ENCODE results near the gene TOR1AIP1. TPM values are rescaled to one million over a fixed set of nuclear protein-coding genes. Genes with fewer than 3 reads are reported as not detected.
"Not testable (repeated sequence)": the region's sequence is repeated elsewhere in the genome, so short reads cannot be mapped to it uniquely, and the experiment has no call there.

TOR1AIP1 gene
- 52.4 and 53.7 TPM in 2 replicates for total RNA-seq (2022)
- Bru-seq, nascent RNA, result percentile 92 among the genes with signal in this experiment
- percentile 94 among the genes with signal in this experiment for BruChase-seq, experiment 1, labeled RNA remaining after a 6-hour chase
- BruChase-seq, experiment 2, labeled RNA remaining after a 2-hour chase, result percentile 89 among the genes with signal in this experiment
- long read RNA-seq, full-length matches to known transcripts, result 117 of 137 reads
- long read RNA-seq, partial matches to known transcripts, result 10 of 137 reads
- long read RNA-seq, other reads (novel, unspliced or antisense), result 10 of 137 reads

DNA sequence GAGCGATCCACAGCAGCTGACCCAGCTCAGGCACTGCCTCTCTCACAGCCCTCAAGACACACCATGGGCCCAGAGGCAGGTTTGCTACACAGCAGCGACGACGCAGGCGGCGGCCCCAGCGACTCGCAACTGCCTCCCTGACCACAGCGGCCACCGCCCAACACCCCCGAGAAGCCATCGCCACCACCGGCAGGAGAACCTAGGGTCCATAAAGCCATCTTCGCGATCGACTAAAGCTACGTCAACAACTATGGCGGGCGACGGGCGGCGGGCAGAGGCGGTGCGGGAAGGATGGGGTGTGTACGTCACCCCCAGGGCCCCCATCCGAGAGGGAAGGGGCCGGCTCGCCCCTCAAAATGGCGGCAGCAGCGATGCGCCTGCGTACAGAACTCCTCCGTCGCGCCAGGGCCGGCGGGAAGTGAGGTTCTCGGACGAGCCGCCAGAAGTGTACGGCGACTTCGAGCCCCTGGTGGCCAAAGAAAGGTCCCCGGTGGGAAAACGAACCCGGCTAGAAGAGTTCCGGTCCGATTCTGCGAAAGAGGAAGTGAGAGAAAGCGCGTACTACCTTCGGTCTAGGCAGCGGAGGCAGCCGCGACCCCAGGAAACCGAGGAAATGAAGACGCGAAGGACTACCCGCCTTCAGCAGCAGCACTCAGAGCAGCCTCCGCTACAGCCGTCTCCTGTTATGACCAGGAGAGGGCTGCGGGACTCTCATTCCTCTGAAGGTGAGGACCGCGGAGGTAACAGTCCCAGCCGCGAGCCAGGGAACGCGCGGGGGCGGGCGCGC lies at the start of gene TOR1AIP1:
TSS of gene TOR1AIP1 (plus strand) at position 33 of the 787 bp plus-strand sequence. CDS start at position 251, 218 bp downstream.
- CTCF ChIA-PET, result interaction anchor here (0.6 to 2.1 kb wide), 11 partner anchors 11 to 645 kb away, joined by 3 to 6 read pairs (median 3); no protein-coding TSS in a partner anchor
- Mint-ChIP-seq H3K4me1 (ENCODE audit: insufficient read depth, unreplicated experiment) (peaks cover 43% of the 10 kb centered on the region), H3K36me3 (ENCODE audit: insufficient read depth, unreplicated experiment) (peaks cover 32% of the 10 kb centered on the region), H3K4me3 (ENCODE audit: unreplicated experiment) (peak within 1 kb of the TSS; percentile 93), H3K9me3 (ENCODE audit: unreplicated experiment) (no peaks in the 10 kb centered on the region), H3K27ac (ENCODE audit: low read depth, unreplicated experiment) (peak within 1 kb of the TSS; percentile 100), H3K27me3 (ENCODE audit: insufficient read depth, unreplicated experiment) (no peaks in the 10 kb centered on the region)
- POLR2A ChIA-PET, result interaction anchor here (0.6 to 8.5 kb wide), 47 partner anchors 8 to 1288 kb away, joined by 3 to 108 read pairs (median 4); partner anchors contain the start of genes ACBD6, CEP350 and QSOX1
- intact Hi-C loops (cut with micrococcal nuclease), result loop anchor here (1.0 to 5.0 kb wide), 4 partner anchors 72 to 286 kb away; partner anchors contain the start of gene CEP350
- TSS peak; percentile 25 for BruUV-seq (replicated peaks)
- TF ChIP-seq CTCF (IDR thresholded peaks at IDR 0.05; ENCODE audit: unreplicated experiment), result peak; percentile 39
- DNase-seq (ENCODE audit: unreplicated experiment), result peak; percentile 99

DNA sequence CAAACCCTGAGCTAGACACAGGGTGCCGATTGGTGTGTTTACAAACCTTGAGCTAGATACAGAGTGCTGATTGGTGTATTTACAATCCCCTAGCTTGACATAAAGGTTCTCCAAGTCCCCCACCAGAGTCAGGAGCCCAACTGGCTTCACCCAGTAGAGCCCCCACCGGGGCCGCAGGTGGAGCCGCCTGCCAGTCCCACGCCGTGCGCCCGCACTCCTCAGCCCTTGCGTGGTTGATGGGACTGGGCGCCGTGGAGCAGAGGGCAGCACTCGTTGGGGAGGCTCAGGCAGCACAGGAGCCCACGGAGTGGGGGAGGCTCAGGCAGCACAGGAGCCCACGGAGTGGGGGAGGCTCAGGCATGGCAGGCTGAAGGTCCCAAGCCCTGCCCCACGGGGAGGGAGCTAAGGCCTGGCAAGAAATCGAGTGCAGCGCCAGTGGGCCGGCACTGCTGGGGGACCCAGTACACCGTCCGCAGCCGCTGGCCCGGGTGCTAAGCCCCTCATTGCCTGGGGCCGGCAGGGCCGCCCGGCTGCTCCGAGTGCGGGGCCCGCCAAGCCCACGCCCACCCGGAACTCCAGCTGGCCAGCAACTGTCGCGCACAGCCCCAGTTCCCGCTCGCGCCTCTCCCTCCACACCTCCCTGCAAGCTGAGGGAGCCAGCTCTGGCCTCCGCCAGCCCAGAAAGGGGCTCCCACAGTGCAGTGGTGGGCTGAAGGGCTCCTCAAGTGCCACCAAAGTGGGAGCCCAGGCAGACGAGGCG lies 45.2 kb upstream of the TOR1AIP1 start:
- peaks cover 43% of the 10 kb centered on the region for H3K36me3 Mint-ChIP-seq (ENCODE audit: insufficient read depth, unreplicated experiment)
- H3K4me3 Mint-ChIP-seq (ENCODE audit: unreplicated experiment), result not testable (repeated sequence)

DNA sequence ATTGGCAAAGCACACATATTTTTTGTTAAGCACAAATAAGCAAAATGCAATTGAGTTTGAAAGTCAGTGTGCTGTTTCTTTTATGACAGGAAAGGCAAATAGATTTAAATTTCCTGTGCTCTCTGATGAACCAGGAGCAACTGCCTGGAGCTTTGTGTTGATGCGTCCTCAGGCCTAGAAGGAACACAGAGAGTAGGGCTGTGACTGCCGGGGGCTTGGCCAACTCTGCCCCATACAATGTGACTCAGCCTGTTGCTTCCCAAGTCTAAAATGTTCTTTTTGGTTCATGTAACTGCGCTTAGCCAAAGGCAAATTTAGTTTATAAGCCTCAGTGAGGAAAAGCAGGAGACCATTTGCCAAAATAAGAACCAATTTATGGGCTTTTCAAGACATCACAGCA lies 42.0 kb upstream of the TOR1AIP1 start:
- no peaks in the 10 kb centered on the region for H3K9me3 Mint-ChIP-seq (ENCODE audit: unreplicated experiment)
- intact Hi-C loops (cut with micrococcal nuclease), result no loop called here
- DNase-seq (ENCODE audit: unreplicated experiment), result no peak
- no peaks in the 10 kb centered on the region for H3K27me3 Mint-ChIP-seq (ENCODE audit: insufficient read depth, unreplicated experiment)
- POLR2A ChIA-PET, result no interaction called here
- CTCF ChIA-PET, result interaction anchor here (0.9 to 8.6 kb wide), 3 partner anchors 25 to 589 kb away, joined by 4 to 51 read pairs (median 7); no protein-coding TSS in a partner anchor
- TF ChIP-seq CTCF (IDR thresholded peaks at IDR 0.05; ENCODE audit: unreplicated experiment), result no peak
- H3K4me3 Mint-ChIP-seq (ENCODE audit: unreplicated experiment), result no peak overlapping the region
- H3K4me1 Mint-ChIP-seq (ENCODE audit: insufficient read depth, unreplicated experiment), result no peaks in the 10 kb centered on the region
- no peak overlapping the region for H3K27ac Mint-ChIP-seq (ENCODE audit: low read depth, unreplicated experiment)
- BruUV-seq (replicated peaks), result no TSS peak
- H3K36me3 Mint-ChIP-seq (ENCODE audit: insufficient read depth, unreplicated experiment), result peaks cover 51% of the 10 kb centered on the region

More for the DNA sequence above, 45.2 kb upstream of the TOR1AIP1 start:
- BruUV-seq (replicated peaks); H3K27me3 Mint-ChIP-seq (ENCODE audit: insufficient read depth, unreplicated experiment); DNase-seq (ENCODE audit: unreplicated experiment); H3K9me3 Mint-ChIP-seq (ENCODE audit: unreplicated experiment); H3K27ac Mint-ChIP-seq (ENCODE audit: low read depth, unreplicated experiment); intact Hi-C loops (cut with micrococcal nuclease); H3K4me1 Mint-ChIP-seq (ENCODE audit: insufficient read depth, unreplicated experiment); POLR2A ChIA-PET: not testable (repeated sequence)
- CTCF ChIA-PET, result interaction anchor here (0.6 to 4.9 kb wide), 3 partner anchors 12 to 28 kb away, joined by 3 to 54 read pairs (median 3); no protein-coding TSS in a partner anchor

DNA sequence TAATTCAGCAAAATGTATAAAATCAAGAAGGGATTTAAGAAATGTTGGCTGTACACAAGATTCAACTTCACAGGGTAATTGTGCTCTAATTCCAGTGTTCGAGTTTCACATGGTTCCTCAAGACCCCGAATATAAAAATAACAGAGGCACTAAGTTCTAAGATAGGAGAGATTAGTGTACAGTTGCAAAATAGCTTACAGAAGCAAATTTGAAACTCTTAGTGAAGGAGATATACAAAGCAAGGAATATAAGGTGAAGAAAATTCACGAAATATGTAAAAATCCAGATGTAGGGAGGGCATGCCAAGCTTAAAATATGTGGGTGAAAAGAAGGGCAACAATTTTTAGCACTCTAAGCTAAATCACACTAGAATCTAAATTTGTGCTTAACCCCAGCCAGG lies 33.9 kb upstream of the TOR1AIP1 start:
- Mint-ChIP-seq H3K27me3 (ENCODE audit: insufficient read depth, unreplicated experiment) (no peaks in the 10 kb centered on the region), H3K27ac (ENCODE audit: low read depth, unreplicated experiment) (no peak overlapping the region), H3K4me1 (ENCODE audit: insufficient read depth, unreplicated experiment) (peaks cover 7% of the 10 kb centered on the region), H3K4me3 (ENCODE audit: unreplicated experiment) (no peak overlapping the region), H3K36me3 (ENCODE audit: insufficient read depth, unreplicated experiment) (peaks cover 96% of the 10 kb centered on the region), H3K9me3 (ENCODE audit: unreplicated experiment) (no peaks in the 10 kb centered on the region)
- ChIA-PET POLR2A (interaction anchor here (0.5 to 0.6 kb wide), 2 partner anchors 88 to 189 kb away, joined by 3 read pairs; no protein-coding TSS in a partner anchor), CTCF (interaction anchor here (0.8 to 8.6 kb wide), 3 partner anchors 29 to 143 kb away, joined by 3 to 51 read pairs (median 4); no protein-coding TSS in a partner anchor)
- no peak for DNase-seq (ENCODE audit: unreplicated experiment)
- BruUV-seq (replicated peaks), result no TSS peak
- intact Hi-C loops (cut with micrococcal nuclease), result no loop called here
- TF ChIP-seq CTCF (IDR thresholded peaks at IDR 0.05; ENCODE audit: unreplicated experiment), result no peak
